BJ (cell line): Measurements from ENCODE around the gene GABRP. TPM values are rescaled to one million over a fixed set of nuclear protein-coding genes. Genes with fewer than 3 reads are reported as not detected.

Source experiments
- CTCF ChIA-PET: fragments of 350-600 bp; formaldehyde crosslinking; extraction: SDS; loops from one replicate; lab custom pipeline; 2021; ENCODE audit warnings: antibody characterized with exemption, inconsistent platforms; lab: Yijun Ruan, JAX
- POLR2A ChIA-PET: fragments of 300-600 bp; sonication (Branson Sonifier 250); formaldehyde crosslinking; extraction: SDS; loops from one replicate; lab custom pipeline; 2021; ENCODE audit warnings: antibody characterized with exemption; lab: Charles Lee
- DNase-seq: peaks from one replicate; pipeline ENCODE4 v3.0.0-alpha.2; 2011; ENCODE audit warnings: low read depth
- H3K27me3 ChIP-seq: 2 replicates; pipeline ENCODE4 v1.6.0; 2011; ENCODE audit warnings: low read length; ENCODE audit not compliant: control insufficient read depth, insufficient read depth
- H3K36me3 ChIP-seq: 2 replicates; pipeline ENCODE4 v1.5.1; 2011; ENCODE audit warnings: low read length; ENCODE audit not compliant: control insufficient read depth, insufficient read depth
- H3K4me3 ChIP-seq: 2 replicates; pipeline ENCODE4 v1.5.1; 2011; ENCODE audit warnings: low read depth, mild to moderate bottlenecking, control low read depth, low read length
- polyA plus RNA-seq: library from polyadenylated mRNA; depleted of rRNA; stranded (reverse); fragments of >200 nt; gene quantifications from 2 replicates; pipeline ENCODE4 v1.2.3, GENCODE V29; 2011
- TF ChIP-seq, protein P1 (sequence below): IDR thresholded peaks from 2 replicates; pipeline ENCODE4 v1.5.1; 2011; ENCODE audit warnings: low read depth, mild to moderate bottlenecking, control low read depth, inconsistent platforms, low read length, moderate library complexity; ENCODE audit not compliant: insufficient read depth

Gene GABRP
- polyA plus RNA-seq, 1 experiment = not detected

GRCh38 chr5:170792878-170793277 lies 9.4 kb downstream of the GABRP start:
- CTCF ChIA-PET = interaction anchor here (1.4 to 10.9 kb wide), 4 partner anchors 15 to 360 kb away, joined by 4 to 220 read pairs (median 10); no protein-coding TSS in a partner anchor

DNA sequence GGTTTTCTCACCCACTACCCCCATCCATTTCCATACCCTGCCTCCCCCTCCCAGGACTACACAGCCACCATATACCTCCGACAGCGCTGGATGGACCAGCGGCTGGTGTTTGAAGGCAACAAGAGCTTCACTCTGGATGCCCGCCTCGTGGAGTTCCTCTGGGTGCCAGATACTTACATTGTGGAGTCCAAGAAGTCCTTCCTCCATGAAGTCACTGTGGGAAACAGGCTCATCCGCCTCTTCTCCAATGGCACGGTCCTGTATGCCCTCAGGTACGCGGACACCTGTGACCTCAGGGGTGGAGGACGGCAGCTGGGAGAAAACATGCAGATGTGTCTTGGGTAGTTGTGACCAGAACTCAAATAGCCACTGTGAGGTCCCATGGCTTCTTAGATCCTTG lies 11.6 kb downstream of the GABRP start:
- no peak for DNase-seq
- Histone ChIP-seq H3K4me3 (no peak overlapping the region), H3K36me3 (no peaks in the 10 kb centered on the region), H3K27me3 (no peaks in the 10 kb centered on the region)
- POLR2A ChIA-PET = no interaction called here
- CTCF ChIA-PET = interaction anchor here (1.1 to 10.9 kb wide), 6 partner anchors 12 to 412 kb away, joined by 3 to 220 read pairs (median 3); no protein-coding TSS in a partner anchor
- TF ChIP-seq, protein P1, sequence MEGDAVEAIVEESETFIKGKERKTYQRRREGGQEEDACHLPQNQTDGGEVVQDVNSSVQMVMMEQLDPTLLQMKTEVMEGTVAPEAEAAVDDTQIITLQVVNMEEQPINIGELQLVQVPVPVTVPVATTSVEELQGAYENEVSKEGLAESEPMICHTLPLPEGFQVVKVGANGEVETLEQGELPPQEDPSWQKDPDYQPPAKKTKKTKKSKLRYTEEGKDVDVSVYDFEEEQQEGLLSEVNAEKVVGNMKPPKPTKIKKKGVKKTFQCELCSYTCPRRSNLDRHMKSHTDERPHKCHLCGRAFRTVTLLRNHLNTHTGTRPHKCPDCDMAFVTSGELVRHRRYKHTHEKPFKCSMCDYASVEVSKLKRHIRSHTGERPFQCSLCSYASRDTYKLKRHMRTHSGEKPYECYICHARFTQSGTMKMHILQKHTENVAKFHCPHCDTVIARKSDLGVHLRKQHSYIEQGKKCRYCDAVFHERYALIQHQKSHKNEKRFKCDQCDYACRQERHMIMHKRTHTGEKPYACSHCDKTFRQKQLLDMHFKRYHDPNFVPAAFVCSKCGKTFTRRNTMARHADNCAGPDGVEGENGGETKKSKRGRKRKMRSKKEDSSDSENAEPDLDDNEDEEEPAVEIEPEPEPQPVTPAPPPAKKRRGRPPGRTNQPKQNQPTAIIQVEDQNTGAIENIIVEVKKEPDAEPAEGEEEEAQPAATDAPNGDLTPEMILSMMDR = no peak

More at GRCh38 chr5:170792878-170793277, 9.4 kb downstream of the GABRP start:
- H3K4me3 ChIP-seq = no peak overlapping the region
- POLR2A ChIA-PET = no interaction called here
- TF ChIP-seq, protein P1 = no peak
- no peaks in the 10 kb centered on the region for H3K27me3 ChIP-seq
- no peaks in the 10 kb centered on the region for H3K36me3 ChIP-seq
- no peak for DNase-seq

GRCh38 chr5:170805666-170806065 lies 22.1 kb downstream of the GABRP start:
- TF ChIP-seq, protein P1 = no peak
- POLR2A ChIA-PET = no interaction called here
- no peak for DNase-seq
- CTCF ChIA-PET = no interaction called here
- Histone ChIP-seq H3K27me3 (no peaks in the 10 kb centered on the region), H3K4me3 (no peak overlapping the region), H3K36me3 (no peaks in the 10 kb centered on the region)

DNA sequence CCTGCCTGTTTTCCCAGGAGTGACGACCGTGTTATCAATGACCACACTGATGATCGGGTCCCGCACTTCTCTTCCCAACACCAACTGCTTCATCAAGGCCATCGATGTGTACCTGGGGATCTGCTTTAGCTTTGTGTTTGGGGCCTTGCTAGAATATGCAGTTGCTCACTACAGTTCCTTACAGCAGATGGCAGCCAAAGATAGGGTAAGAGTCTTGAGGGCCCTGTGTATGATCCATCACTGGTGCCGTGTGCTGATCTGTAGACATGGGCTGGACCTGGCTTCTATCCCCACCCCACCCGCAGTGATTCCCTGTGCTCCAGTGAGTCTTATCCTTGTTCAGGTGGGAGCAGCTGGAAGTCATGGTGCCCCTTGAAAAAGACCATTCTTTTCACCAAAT lies 26.0 kb downstream of the GABRP start:
- no peak for DNase-seq
- Histone ChIP-seq H3K27me3 (no peaks in the 10 kb centered on the region), H3K4me3 (no peak overlapping the region), H3K36me3 (no peaks in the 10 kb centered on the region)
- ChIA-PET POLR2A (no interaction called here), CTCF (interaction anchor here (0.6 to 5.7 kb wide), 15 partner anchors 10 to 536 kb away, joined by 3 to 39 read pairs (median 4); no protein-coding TSS in a partner anchor)
- TF ChIP-seq, protein P1 = peak; percentile 59

DNA sequence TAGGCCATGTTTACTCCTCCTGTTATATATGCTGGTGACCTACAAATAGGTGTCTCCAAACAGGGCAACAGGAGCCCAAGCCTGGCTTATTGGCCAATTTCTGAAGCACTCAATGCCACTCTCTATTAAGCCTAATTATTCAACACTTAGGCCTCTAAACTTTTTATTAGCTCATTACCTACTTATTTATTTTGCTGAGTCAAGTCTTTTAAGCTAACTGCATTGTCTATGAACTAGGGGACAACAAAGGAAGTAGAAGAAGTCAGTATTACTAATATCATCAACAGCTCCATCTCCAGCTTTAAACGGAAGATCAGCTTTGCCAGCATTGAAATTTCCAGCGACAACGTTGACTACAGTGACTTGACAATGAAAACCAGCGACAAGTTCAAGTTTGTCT lies 28.2 kb downstream of the GABRP start:
- CTCF ChIA-PET = interaction anchor here (1.4 to 5.7 kb wide), 3 partner anchors 67 to 530 kb away, joined by 3 to 39 read pairs (median 4); no protein-coding TSS in a partner anchor
- TF ChIP-seq, protein P1 = no peak
- POLR2A ChIA-PET = no interaction called here
- no peak for DNase-seq
- H3K36me3 ChIP-seq = no peaks in the 10 kb centered on the region
- H3K27me3 ChIP-seq = no peaks in the 10 kb centered on the region
- no peak overlapping the region for H3K4me3 ChIP-seq
